Small intestine (tissue), 7 donors: ENCODE results near the gene CCT7. TPM values are rescaled to one million over a fixed set of nuclear protein-coding genes. Genes with fewer than 3 reads are reported as not detected.

Source experiments
- DNase-seq, 2 donors: peaks; one replicate each; pipeline versions ENCODE4 v3.0.0 to v3.0.0-alpha.2; 2013
- FAIRE-seq: peaks from 2 replicates; lab custom pipeline; 2012; peaks lifted over from hg19 to GRCh38; lab: Jason Lieb, UNC
- H3K27ac ChIP-seq, 3 donors: one replicate each; pipeline ENCODE4 v1.5.1; 2013; ENCODE audit warnings: low read length in 2 of 3, mild to moderate bottlenecking in 2 of 3, control low read depth in 1 of 3, inconsistent platforms in 1 of 3, low read depth in 1 of 3, moderate library complexity in 1 of 3
- H3K27me3 ChIP-seq, 3 donors: one replicate each; pipeline ENCODE4 v1.6.1; 2013; ENCODE audit warnings: low read length in 3 of 3, inconsistent platforms in 1 of 3; ENCODE audit not compliant: control insufficient read depth in 3 of 3, insufficient read depth in 3 of 3
- H3K36me3 ChIP-seq, 3 donors: one replicate each; pipeline ENCODE4 v1.6.1; 2013; ENCODE audit warnings: low read length in 3 of 3, inconsistent platforms in 1 of 3, low read depth in 1 of 3, mild to moderate bottlenecking in 1 of 3, moderate library complexity in 1 of 3; ENCODE audit not compliant: control insufficient read depth in 3 of 3, insufficient read depth in 2 of 3
- H3K4me1 ChIP-seq, 3 donors: one replicate each; pipeline ENCODE4 v1.6.1; 2013; ENCODE audit warnings: low read length in 2 of 3, inconsistent platforms in 1 of 3, low read depth in 1 of 3, mild to moderate bottlenecking in 1 of 3, moderate library complexity in 1 of 3; ENCODE audit not compliant: control insufficient read depth in 3 of 3, insufficient read depth in 2 of 3
- H3K4me3 ChIP-seq, 3 donors: one replicate each; pipeline ENCODE4 v1.5.1; 2013; ENCODE audit warnings: low read length in 3 of 3, control low read depth in 1 of 3, inconsistent platforms in 1 of 3, low read depth in 1 of 3, mild to moderate bottlenecking in 1 of 3, moderate library complexity in 1 of 3
- H3K9me3 ChIP-seq, 2 donors: one replicate each; pipeline ENCODE4 v1.6.1; 2013; ENCODE audit warnings: low read depth in 1 of 2, low read length in 1 of 2; ENCODE audit not compliant: control insufficient read depth in 2 of 2, insufficient read depth in 1 of 2
- WGBS, 3 donors: extraction: QIAGEN DNeasy Blood & Tissue Kit; methylation state at CpG; one replicate each; pipeline ENCODE4 v1.1.7; 2013; 5-methylcytosine and 5-hydroxymethylcytosine counted together
- polyA plus RNA-seq, 4 donors: library from polyadenylated mRNA; stranded (reverse) in 3 of 4; unstranded in 1 of 4; fragments of 200-250 nt in 3 of 4; fragments of 120-200 nt in 1 of 4; gene quantifications; one replicate each; pipeline versions ENCODE4 v1.2.1 to v1.2.3, GENCODE V29; 2013
- donor health status: healthy with polysubstance abuse.
- donor health status: control.
- donor health status: control.
- donor health status: Bipolar disorder and iron deficiency.
- donor health status: healthy.

Gene CCT7
- polyA plus RNA-seq, 4 donors = 120 to 196 (median 143) TPM

GRCh38 chr2:73215254-73215653, 18.9 kb upstream of the CCT7 start:
- no peak for FAIRE-seq
- WGBS, 3 donors = 70 to 74% (median 73%) methylated on average over 4 of the region's 4 CpGs

GRCh38 chr2:73217160-73217559, 16.9 kb upstream of the CCT7 start:
- FAIRE-seq = no peak
- Histone ChIP-seq H3K4me3 (no peak overlapping the region), H3K4me1 (peaks cover 0 to 9% (median 3%) of the 10 kb centered on the region in 3 donors), H3K9me3 (no peaks in the 10 kb centered on the region), H3K27ac (no peak overlapping the region), H3K27me3 (no peaks in the 10 kb centered on the region), H3K36me3 (peaks cover 0 to 37% (median 4%) of the 10 kb centered on the region in 3 donors)
- DNase-seq = no peak
- 93 to 96% (median 95%) methylated on average over 5 of the region's 5 CpGs for WGBS, 3 donors

More at GRCh38 chr2:73215254-73215653, 18.9 kb upstream of the CCT7 start:
- Histone ChIP-seq H3K4me3 (no peak overlapping the region), H3K27me3 (no peaks in the 10 kb centered on the region), H3K27ac (no peak overlapping the region), H3K36me3 (peaks cover 0 to 20% (median 4%) of the 10 kb centered on the region in 3 donors), H3K4me1 (peaks cover 0 to 9% (median 3%) of the 10 kb centered on the region in 3 donors), H3K9me3 (no peaks in the 10 kb centered on the region)
- no peak for DNase-seq

GRCh38 chr2:73217826-73218225, 16.3 kb upstream of the CCT7 start:
- FAIRE-seq (no peak), DNase-seq (no peak)
- WGBS, 3 donors = 70 to 86% (median 77%) methylated on average over 2 of the region's 2 CpGs
- H3K36me3 ChIP-seq = peaks cover 0 to 44% (median 4%) of the 10 kb centered on the region in 3 donors
- no peak overlapping the region for H3K4me3 ChIP-seq
- no peak overlapping the region for H3K27ac ChIP-seq
- no peaks in the 10 kb centered on the region for H3K27me3 ChIP-seq
- H3K9me3 ChIP-seq = no peaks in the 10 kb centered on the region
- peaks cover 0 to 5% (median 3%) of the 10 kb centered on the region in 3 donors for H3K4me1 ChIP-seq

- no peak for DNase-seq
- H3K9me3 ChIP-seq = no peaks in the 10 kb centered on the region
- no peak overlapping the region for H3K27ac ChIP-seq
- FAIRE-seq = no peak
- H3K4me3 ChIP-seq = no peak overlapping the region
- H3K36me3 ChIP-seq = peaks cover 0 to 49% (median 4%) of the 10 kb centered on the region in 3 donors
- H3K4me1 ChIP-seq = peaks cover 0 to 5% (median 3%) of the 10 kb centered on the region in 3 donors
- no peaks in the 10 kb centered on the region for H3K27me3 ChIP-seq
Observed at GRCh38 chr2:73218298-73218697, 15.8 kb upstream of the CCT7 start.

GRCh38 chr2:73223821-73224220, 10.3 kb upstream of the CCT7 start:
- Histone ChIP-seq H3K4me3 (no peak overlapping the region), H3K4me1 (no peaks in the 10 kb centered on the region), H3K27me3 (no peaks in the 10 kb centered on the region), H3K9me3 (no peaks in the 10 kb centered on the region), H3K36me3 (peaks cover 4 to 97% (median 9%) of the 10 kb centered on the region in 3 donors), H3K27ac (no peak overlapping the region)
- FAIRE-seq (no peak), DNase-seq (no peak)
- WGBS, 3 donors = 88 to 94% (median 94%) methylated on average over 4 of the region's 4 CpGs

GRCh38 chr2:73225513-73226360, 8.4 kb upstream of the CCT7 start:
- no peaks in the 10 kb centered on the region for H3K27me3 ChIP-seq
- no peak overlapping the region for H3K27ac ChIP-seq
- peaks cover 5 to 87% (median 7%) of the 10 kb centered on the region in 3 donors for H3K36me3 ChIP-seq
- H3K4me1 ChIP-seq = no peaks in the 10 kb centered on the region
- no peak for FAIRE-seq
- H3K9me3 ChIP-seq = no peaks in the 10 kb centered on the region
- 74 to 84% (median 84%) methylated on average over 9 of the region's 9 CpGs for WGBS, 3 donors
- no peak overlapping the region for H3K4me3 ChIP-seq
- DNase-seq = no peak

GRCh38 chr2:73227086-73227485, 7.0 kb upstream of the CCT7 start:
- Histone ChIP-seq H3K4me3 (no peak overlapping the region), H3K27ac (no peak overlapping the region), H3K36me3 (peaks cover 5 to 75% (median 7%) of the 10 kb centered on the region in 3 donors), H3K4me1 (no peaks in the 10 kb centered on the region), H3K9me3 (no peaks in the 10 kb centered on the region), H3K27me3 (no peaks in the 10 kb centered on the region)
- 83 to 89% (median 89%) methylated on average over 3 of the region's 3 CpGs for WGBS, 3 donors
- DNase-seq = no peak
- no peak for FAIRE-seq

GRCh38 chr2:73228631-73229030, 5.5 kb upstream of the CCT7 start:
- Histone ChIP-seq H3K36me3 (peaks cover 5 to 60% (median 7%) of the 10 kb centered on the region in 3 donors), H3K4me1 (peaks cover 0 to 4% (median 3%) of the 10 kb centered on the region in 3 donors), H3K27ac (no peak overlapping the region), H3K27me3 (no peaks in the 10 kb centered on the region), H3K9me3 (no peaks in the 10 kb centered on the region), H3K4me3 (no peak overlapping the region)
- no peak for DNase-seq
- 88 to 89% (median 89%) methylated on average over 14 of the region's 14 CpGs for WGBS, 3 donors
- no peak for FAIRE-seq
